ENCODE data around the gene NRBF2. TPM values are rescaled to one million over a fixed set of nuclear protein-coding genes. Genes with fewer than 3 reads are reported as not detected.
A peak's percentile ranks its signal among the peaks of the same experiment; 100 is the strongest.

The NRBF2 gene
- total and polyA plus RNA-seq, 12 donors: 3.5 to 18.2 (median 10.2) TPM

- peak in 5 of 8 donors; percentile 37 to 76 (median 58) for ATAC-seq
- H3K27me3 ChIP-seq: no peaks in the 10 kb centered on the region
These were observed 64.4 kb downstream of the NRBF2 start for GRCh38 chr10:63197344-63198092.

GRCh38 chr10:63199716-63200115, 66.6 kb downstream of the NRBF2 start:
- no peak for DNase-seq
- Histone ChIP-seq H3K9me3 (no peaks in the 10 kb centered on the region), H3K4me3 (no peak overlapping the region), H3K4me1 (peaks cover 0 to 33% (median 19%) of the 10 kb centered on the region in 9 donors), H3K36me3 (peaks cover 0 to 82% (median 10%) of the 10 kb centered on the region in 9 donors), H3K27ac (no peak overlapping the region), H3K27me3 (no peaks in the 10 kb centered on the region)
- intact Hi-C loops (cut with DNase I): loop anchor here in 3 of 10 donors (10.0 kb wide), 1 partner anchor 515 kb away; no protein-coding TSS in a partner anchor
- no peak for TF ChIP-seq CTCF (IDR thresholded peaks at IDR 0.05)
- peak in 2 of 8 donors; percentile 33 to 42 for ATAC-seq
- 53 to 63% methylated on average over 2 of the region's 2 CpGs for WGBS, 2 donors

More at GRCh38 chr10:63197344-63198092, 64.4 kb downstream of the NRBF2 start:
- H3K4me3 ChIP-seq: no peak overlapping the region
- peak overlapping the region in 3 of 10 donors; percentile 5 to 27 (median 25) for H3K27ac ChIP-seq
- H3K4me1 ChIP-seq: peaks cover 0 to 24% (median 16%) of the 10 kb centered on the region in 9 donors
- no peak for DNase-seq
- no peak for TF ChIP-seq CTCF (IDR thresholded peaks at IDR 0.05)
- WGBS, 2 donors: 74 to 77% methylated on average over 2 of the region's 2 CpGs
- intact Hi-C loops (cut with DNase I): no loop called here
- no peaks in the 10 kb centered on the region for H3K9me3 ChIP-seq
- peaks cover 0 to 100% (median 29%) of the 10 kb centered on the region in 9 donors for H3K36me3 ChIP-seq

GRCh38 chr10:63200431-63200830, 67.3 kb downstream of the NRBF2 start:
- no peak overlapping the region for H3K4me3 ChIP-seq
- 52 to 53% methylated on average over 6 of the region's 6 CpGs for WGBS, 2 donors
- TF ChIP-seq CTCF (IDR thresholded peaks at IDR 0.05): no peak
- H3K27ac ChIP-seq: no peak overlapping the region
- peaks cover 0 to 82% (median 9%) of the 10 kb centered on the region in 9 donors for H3K36me3 ChIP-seq
- intact Hi-C loops (cut with DNase I): loop anchor here in 3 of 10 donors (10.0 kb wide), 1 partner anchor 514 kb away; no protein-coding TSS in a partner anchor
- peaks cover 0 to 40% (median 26%) of the 10 kb centered on the region in 9 donors for H3K4me1 ChIP-seq
- no peaks in the 10 kb centered on the region for H3K27me3 ChIP-seq
- ATAC-seq (no peak), DNase-seq (no peak)
- H3K9me3 ChIP-seq: no peaks in the 10 kb centered on the region

- Histone ChIP-seq H3K27ac (no peak overlapping the region), H3K9me3 (no peaks in the 10 kb centered on the region), H3K4me3 (no peak overlapping the region), H3K27me3 (no peaks in the 10 kb centered on the region), H3K4me1 (peaks cover 0 to 47% (median 33%) of the 10 kb centered on the region in 9 donors), H3K36me3 (peaks cover 0 to 82% (median 9%) of the 10 kb centered on the region in 9 donors)
- intact Hi-C loops (cut with DNase I): loop anchor here in 3 of 10 donors (10.0 kb wide), 1 partner anchor 514 kb away; no protein-coding TSS in a partner anchor
- ATAC-seq: no peak
- DNase-seq: no peak
- TF ChIP-seq CTCF (IDR thresholded peaks at IDR 0.05): peak in 1 of 9 donors; percentile 15
- 0% methylated on average over 1 of the region's 1 CpG for WGBS, 2 donors
These were observed 68.0 kb downstream of the NRBF2 start for GRCh38 chr10:63201118-63201517.
